GM23248 (cell line): ENCODE measurements around the gene CES2.

Experiments
- EZH2 ChIP-seq: fragments of 200-600 bp; sonication (generic); IDR thresholded peaks from 2 replicates; pipeline ENCODE4 v1.6.1; 2018; ENCODE audit warnings: antibody characterized with exemption, mild to moderate bottlenecking; ENCODE audit not compliant: insufficient read depth, poor library complexity, severe bottlenecking
- EZH2phosphoT487 ChIP-seq: fragments of 200-600 bp; sonication (generic); IDR thresholded peaks from 2 replicates; pipeline ENCODE4 v1.6.1; 2018; ENCODE audit warnings: antibody characterized with exemption, moderate library complexity, mild to moderate bottlenecking, low read depth; ENCODE audit not compliant: insufficient read depth

DNA sequence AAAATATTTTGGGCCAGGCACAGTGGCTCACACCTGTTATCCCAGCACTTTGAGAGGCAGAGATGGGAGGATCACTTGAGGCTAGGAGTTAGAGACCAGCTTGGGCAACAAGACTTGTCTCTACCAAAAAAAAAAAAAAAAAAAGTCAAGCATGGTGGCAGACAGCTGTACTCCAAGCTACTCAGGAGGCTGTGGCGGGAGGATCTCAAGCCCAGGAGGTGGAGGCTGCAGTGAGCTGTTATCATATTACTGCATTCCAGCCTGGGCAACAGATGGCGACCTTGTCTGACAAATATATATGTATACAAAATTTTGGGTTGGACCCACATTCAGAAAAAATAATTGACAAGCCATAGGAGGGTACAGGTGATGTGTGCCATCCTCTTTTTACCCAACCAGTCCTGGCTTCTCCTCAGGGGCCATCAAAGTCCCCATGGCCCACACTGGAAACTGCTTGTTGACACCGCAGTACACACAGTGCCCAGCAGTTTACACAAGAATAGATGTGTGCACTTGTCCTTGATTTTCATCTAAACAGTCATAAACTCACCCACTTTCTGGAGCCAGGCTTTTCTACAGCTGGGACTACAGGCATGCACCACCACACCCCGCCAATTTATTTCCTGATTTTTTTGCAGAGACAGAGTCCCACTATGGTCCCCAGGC is 1.7 kb downstream of the CES2 start:
- TF ChIP-seq EZH2, result no peak
- no peak for TF ChIP-seq EZH2phosphoT487
